ENCODE results near the gene DCC. TPM values are rescaled to one million over a fixed set of nuclear protein-coding genes. Genes with fewer than 3 reads are reported as not detected.
"Not testable (repeated sequence)": the region's sequence is repeated elsewhere in the genome, so short reads cannot be mapped to it uniquely, and the experiment has no call there.

The DCC gene
- total RNA-seq, 2 donors from 2014 or later: 0.33 TPM; not detected in 1

- Histone ChIP-seq H3K9me3 (no peaks in the 10 kb centered on the region), H3K27me3 (no peaks in the 10 kb centered on the region), H3K4me3 (no peak overlapping the region), H3K4me1 (no peaks in the 10 kb centered on the region), H3K27ac (no peak overlapping the region), H3K36me3 (replicated peaks in 1 of 2; ENCODE audit: insufficient read depth in 1 of 2, low read depth in 2 of 2) (no peaks in the 10 kb centered on the region)
- no peak for ATAC-seq
- 38 to 51% methylated on average over 3 of the region's 3 CpGs for WGBS, 2 donors
- intact Hi-C loops (cut with DNase I): no loop called here
- DNase-seq: no peak
- TF ChIP-seq POLR2A (IDR thresholded peaks at IDR 0.05) (no peak), CTCF (IDR thresholded peaks at IDR 0.05) (no peak)
These were observed 1168.5 kb downstream of the DCC start for GRCh38 chr18:53508529-53508928.

GRCh38 chr18:53509886-53510285 is 1169.9 kb downstream of the DCC start:
- 64 to 70% methylated on average over 2 of the region's 2 CpGs for WGBS, 2 donors
- no peaks in the 10 kb centered on the region for H3K27me3 ChIP-seq
- no peak for ATAC-seq
- no peak overlapping the region for H3K4me3 ChIP-seq
- DNase-seq: no peak
- TF ChIP-seq CTCF (IDR thresholded peaks at IDR 0.05): no peak
- TF ChIP-seq POLR2A (IDR thresholded peaks at IDR 0.05): no peak
- no peak overlapping the region for H3K27ac ChIP-seq
- H3K36me3 ChIP-seq (replicated peaks in 1 of 2; ENCODE audit: insufficient read depth in 1 of 2, low read depth in 2 of 2): no peaks in the 10 kb centered on the region
- no peaks in the 10 kb centered on the region for H3K4me1 ChIP-seq
- intact Hi-C loops (cut with DNase I): no loop called here
- H3K9me3 ChIP-seq: no peaks in the 10 kb centered on the region

GRCh38 chr18:53511725-53512124 is 1171.7 kb downstream of the DCC start:
- H3K4me3 ChIP-seq; H3K36me3 ChIP-seq (replicated peaks in 1 of 2; ENCODE audit: insufficient read depth in 1 of 2, low read depth in 2 of 2); H3K27ac ChIP-seq; H3K9me3 ChIP-seq; DNase-seq; ATAC-seq; H3K27me3 ChIP-seq; intact Hi-C loops (cut with DNase I); H3K4me1 ChIP-seq: not testable (repeated sequence)
- WGBS, 2 donors: 64 to 88% methylated on average over 9 to 12 of the region's 15 CpGs

- Histone ChIP-seq H3K36me3 (replicated peaks in 1 of 2; ENCODE audit: insufficient read depth in 1 of 2, low read depth in 2 of 2) (no peaks in the 10 kb centered on the region), H3K27ac (no peak overlapping the region), H3K9me3 (no peaks in the 10 kb centered on the region), H3K4me1 (no peaks in the 10 kb centered on the region), H3K27me3 (no peaks in the 10 kb centered on the region), H3K4me3 (no peak overlapping the region)
- intact Hi-C loops (cut with DNase I): no loop called here
- TF ChIP-seq POLR2A (IDR thresholded peaks at IDR 0.05) (no peak), CTCF (IDR thresholded peaks at IDR 0.05) (no peak)
- no peak for ATAC-seq
- WGBS, 2 donors: 68 to 77% methylated on average over 7 of the region's 7 CpGs
- no peak for DNase-seq
These were observed 1181.1 kb downstream of the DCC start for GRCh38 chr18:53521068-53521467.

GRCh38 chr18:53526101-53526870 is 1186.3 kb downstream of the DCC start:
- H3K4me1 ChIP-seq: no peaks in the 10 kb centered on the region
- WGBS, 2 donors: 55 to 56% methylated on average over 4 of the region's 4 CpGs
- ATAC-seq: no peak
- intact Hi-C loops (cut with DNase I): no loop called here
- no peaks in the 10 kb centered on the region for H3K27me3 ChIP-seq
- no peak for DNase-seq
- no peak overlapping the region for H3K27ac ChIP-seq
- TF ChIP-seq POLR2A (IDR thresholded peaks at IDR 0.05): no peak
- no peak for TF ChIP-seq CTCF (IDR thresholded peaks at IDR 0.05)
- H3K36me3 ChIP-seq (replicated peaks in 1 of 2; ENCODE audit: insufficient read depth in 1 of 2, low read depth in 2 of 2): no peaks in the 10 kb centered on the region
- no peaks in the 10 kb centered on the region for H3K9me3 ChIP-seq
- H3K4me3 ChIP-seq: no peak overlapping the region

All from body of pancreas (tissue), 4 donors.